Fibroblast of mammary gland (primary cell): ENCODE data around the gene C19orf18.
"Not testable (repeated sequence)": the region's sequence is repeated elsewhere in the genome, so short reads cannot be mapped to it uniquely, and the experiment has no call there.

Experiments used
- DNase-seq: peaks from one replicate; pipeline ENCODE4 v3.0.0-alpha.2; 2010; ENCODE audit warnings: low read depth
- H3K4me3 ChIP-seq: 2 replicates; pipeline ENCODE4 v1.5.1; 2011; ENCODE audit warnings: low read depth, mild to moderate bottlenecking, low read length, moderate library complexity; ENCODE audit not compliant: control insufficient read depth
- TF ChIP-seq, protein P1 (sequence below): conservative IDR thresholded peaks from 2 replicates; pipeline ENCODE4 v1.5.1; 2011; ENCODE audit warnings: low read depth, low read length, inconsistent platforms; ENCODE audit not compliant: control insufficient read depth, insufficient read depth

The C19orf18 gene

GRCh38 chr19:58009301-58009665 is 34.9 kb upstream of the C19orf18 start:
- H3K4me3 ChIP-seq: peak overlapping the region; percentile 44
- TF ChIP-seq, protein P1, sequence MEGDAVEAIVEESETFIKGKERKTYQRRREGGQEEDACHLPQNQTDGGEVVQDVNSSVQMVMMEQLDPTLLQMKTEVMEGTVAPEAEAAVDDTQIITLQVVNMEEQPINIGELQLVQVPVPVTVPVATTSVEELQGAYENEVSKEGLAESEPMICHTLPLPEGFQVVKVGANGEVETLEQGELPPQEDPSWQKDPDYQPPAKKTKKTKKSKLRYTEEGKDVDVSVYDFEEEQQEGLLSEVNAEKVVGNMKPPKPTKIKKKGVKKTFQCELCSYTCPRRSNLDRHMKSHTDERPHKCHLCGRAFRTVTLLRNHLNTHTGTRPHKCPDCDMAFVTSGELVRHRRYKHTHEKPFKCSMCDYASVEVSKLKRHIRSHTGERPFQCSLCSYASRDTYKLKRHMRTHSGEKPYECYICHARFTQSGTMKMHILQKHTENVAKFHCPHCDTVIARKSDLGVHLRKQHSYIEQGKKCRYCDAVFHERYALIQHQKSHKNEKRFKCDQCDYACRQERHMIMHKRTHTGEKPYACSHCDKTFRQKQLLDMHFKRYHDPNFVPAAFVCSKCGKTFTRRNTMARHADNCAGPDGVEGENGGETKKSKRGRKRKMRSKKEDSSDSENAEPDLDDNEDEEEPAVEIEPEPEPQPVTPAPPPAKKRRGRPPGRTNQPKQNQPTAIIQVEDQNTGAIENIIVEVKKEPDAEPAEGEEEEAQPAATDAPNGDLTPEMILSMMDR: no peak
- DNase-seq: no peak

DNA sequence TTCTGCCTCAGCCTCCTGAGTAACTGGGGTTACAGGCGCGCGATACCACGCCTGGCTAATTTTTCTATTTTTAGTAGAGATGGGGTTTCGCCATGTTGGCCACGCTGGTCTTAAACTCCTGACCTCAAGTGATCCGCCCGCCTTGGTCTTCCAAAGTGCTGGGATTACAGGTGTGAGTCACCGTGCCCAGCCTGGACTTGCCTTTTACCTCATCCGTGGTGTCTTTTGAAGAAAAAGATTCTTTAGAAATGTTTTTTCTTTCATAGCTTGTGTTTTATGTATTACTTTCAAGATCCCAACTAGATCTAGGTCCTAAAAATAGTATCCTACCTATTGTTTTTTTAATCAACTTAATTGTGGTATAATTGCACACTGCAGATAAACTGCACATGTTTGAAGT is 34.5 kb upstream of the C19orf18 start:
- H3K4me3 ChIP-seq, DNase-seq: not testable (repeated sequence)

DNA sequence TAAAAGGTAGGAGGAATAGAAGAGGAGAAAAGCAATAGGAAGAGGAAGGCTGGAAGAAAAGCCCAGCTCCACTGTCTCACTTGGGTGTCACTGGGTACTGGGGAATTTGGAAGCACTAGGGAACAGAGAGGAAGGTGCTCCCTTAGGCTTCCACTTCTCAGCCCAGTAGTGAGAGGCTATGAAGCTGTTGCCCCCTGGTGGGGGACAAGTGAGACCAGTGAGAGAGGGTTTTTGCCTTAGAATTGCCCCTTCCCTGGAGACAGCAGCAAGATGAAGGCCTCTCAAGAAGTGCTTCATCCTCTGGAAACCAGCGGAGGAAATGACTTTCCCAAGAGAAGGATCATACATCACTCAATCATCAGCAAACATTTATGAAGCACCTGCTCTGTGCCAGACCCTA is 33.0 kb upstream of the C19orf18 start:
- H3K4me3 ChIP-seq: no peak overlapping the region
- TF ChIP-seq, protein P1: peak; percentile 5
- DNase-seq: no peak

DNA sequence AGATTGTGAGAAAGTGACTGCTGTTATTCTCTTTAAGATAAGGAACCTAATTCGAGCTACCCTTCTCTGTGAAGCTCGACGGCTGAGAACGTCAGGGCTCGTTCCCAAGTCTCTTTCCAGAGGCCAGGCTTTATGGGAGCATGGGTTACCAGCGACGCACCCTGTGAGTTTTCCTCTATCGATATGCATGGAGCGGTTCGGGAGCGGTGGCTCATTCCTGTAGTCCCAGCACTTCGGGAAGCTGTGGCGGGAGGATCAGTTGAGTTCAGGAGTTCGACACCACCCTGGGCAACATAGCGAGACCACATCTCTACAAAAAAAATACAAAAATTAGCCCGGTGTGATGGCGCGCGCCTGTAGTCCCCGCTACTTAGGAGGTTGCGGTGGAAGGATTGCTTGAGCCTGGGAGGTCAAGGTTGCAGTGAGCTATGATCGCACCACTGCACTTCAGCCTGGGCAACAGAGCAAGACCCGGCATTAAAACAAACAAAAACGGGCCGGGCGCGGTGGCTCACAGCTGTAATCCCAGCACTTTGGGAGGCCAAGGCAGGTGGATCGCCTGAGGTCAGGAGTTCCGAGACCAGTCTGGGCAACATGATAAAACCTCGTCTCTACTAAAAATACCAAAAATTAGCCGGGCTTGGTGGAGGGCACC is 29.0 kb upstream of the C19orf18 start:
- peak overlapping the region; percentile 71 for H3K4me3 ChIP-seq
- DNase-seq: peak; percentile 28
- TF ChIP-seq, protein P1: no peak

DNA sequence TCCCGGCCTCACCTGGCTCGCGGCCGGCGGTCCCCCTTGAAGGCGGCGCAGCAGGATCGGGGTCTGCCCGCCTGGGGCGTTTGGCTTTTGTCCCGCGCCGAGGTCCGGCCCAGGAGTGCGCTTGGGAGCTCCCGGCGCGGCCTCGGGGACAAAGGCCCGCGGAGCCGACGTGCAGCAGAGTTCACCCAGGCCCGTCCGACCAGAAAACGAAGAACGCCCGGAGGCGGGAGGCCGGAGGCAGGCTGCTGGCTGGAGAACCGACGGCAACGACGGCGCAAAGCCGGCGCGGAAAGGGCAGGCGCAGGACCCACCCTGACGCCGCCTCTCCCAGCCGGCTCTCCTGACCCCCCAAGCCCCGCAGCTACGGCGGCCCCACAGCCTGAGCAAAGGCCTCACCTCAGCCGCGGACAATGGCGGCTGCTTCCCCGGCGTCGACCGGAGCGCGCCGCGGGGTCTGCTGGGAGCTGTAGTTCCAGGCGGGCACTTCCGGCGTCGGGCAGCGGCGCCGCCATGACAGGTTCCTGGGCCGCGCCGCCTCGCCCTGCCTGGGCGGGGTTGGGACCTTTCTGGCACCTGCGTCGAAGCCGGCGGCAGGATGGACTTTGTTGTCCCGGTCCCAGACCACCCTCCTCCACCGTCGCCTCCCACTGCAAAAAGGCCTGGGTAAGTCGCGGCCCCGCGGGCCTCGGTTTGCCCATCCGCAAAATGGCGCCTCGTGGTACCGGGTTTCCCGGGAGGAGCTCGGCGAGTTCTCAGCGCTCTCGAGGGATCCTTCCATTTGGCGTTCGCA is 28.2 kb upstream of the C19orf18 start, which contains the start of gene ZNF606:
TSS of gene ZNF606 (minus strand) at position 437 of the 790 bp plus-strand sequence. CDS start 1,501 bp downstream, outside the sequence.
- TF ChIP-seq, protein P1: no peak
- H3K4me3 ChIP-seq: peak within 1 kb of the TSS; percentile 71
- peak; percentile 81 for DNase-seq

DNA sequence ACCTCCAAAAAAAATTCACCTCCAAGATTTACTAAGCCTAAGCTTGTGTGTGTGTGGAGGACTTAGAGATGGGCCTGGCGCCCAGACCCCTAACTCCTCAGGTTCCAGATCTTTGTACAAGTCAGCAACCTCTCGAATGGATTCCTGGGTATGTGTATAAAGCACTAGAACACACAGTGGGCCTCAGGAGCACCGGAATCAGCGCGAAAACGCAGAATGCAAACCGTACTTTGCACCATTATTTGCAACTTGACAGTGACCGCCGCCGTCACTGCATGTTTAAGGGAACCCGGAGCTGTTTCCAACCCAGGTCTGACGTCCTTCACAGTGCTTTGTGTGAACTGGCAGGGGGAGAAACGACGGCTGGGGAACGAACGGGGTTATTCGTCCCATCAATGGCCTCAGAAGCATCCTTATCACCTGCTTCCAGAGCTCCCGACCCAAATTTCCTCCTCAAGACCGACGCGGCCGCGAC is 27.6 kb upstream of the C19orf18 start:
- DNase-seq: peak; percentile 15
- peak overlapping the region; percentile 71 for H3K4me3 ChIP-seq
- TF ChIP-seq, protein P1: no peak

GRCh38 chr19:58000677-58001076 is 26.3 kb upstream of the C19orf18 start:
- H3K4me3 ChIP-seq: no peak overlapping the region
- no peak for DNase-seq
- TF ChIP-seq, protein P1: no peak
